Mesendoderm (in vitro differentiated cells): ENCODE results near the gene TAS2R1.
A peak's percentile ranks its signal among the peaks of the same experiment; 100 is the strongest.

Source experiments
- DNase-seq: peaks from one replicate; pipeline ENCODE4 v3.0.0; 2013
- H2AK5ac ChIP-seq: 2 replicates; pipeline ENCODE4 v1.6.1; 2013; ENCODE audit warnings: low read length, inconsistent platforms
- H2BK120ac ChIP-seq: 2 replicates; pipeline ENCODE4 v1.6.1; 2013; ENCODE audit warnings: low read depth, mild to moderate bottlenecking, low read length, moderate library complexity, mixed read lengths
- H2BK15ac ChIP-seq: replicated peaks from 2 replicates; pipeline ENCODE4 v1.6.1; 2013; ENCODE audit warnings: low read depth, mild to moderate bottlenecking, moderate library complexity
- H2BK5ac ChIP-seq: 2 replicates; pipeline ENCODE4 v1.6.1; 2013; ENCODE audit warnings: low read length, inconsistent platforms
- H3K18ac ChIP-seq: 2 replicates; pipeline ENCODE4 v1.6.1; 2013; ENCODE audit warnings: mild to moderate bottlenecking, low read length, mixed read lengths
- H3K23ac ChIP-seq: one replicate; pipeline ENCODE4 v1.6.1; 2013; ENCODE audit warnings: low read length
- H3K27ac ChIP-seq: 2 replicates; pipeline ENCODE4 v1.5.1; 2013; ENCODE audit warnings: low read depth, mild to moderate bottlenecking, inconsistent platforms, low read length, moderate library complexity
- H3K27me3 ChIP-seq: 2 replicates; pipeline ENCODE4 v1.6.1; 2013; ENCODE audit warnings: low read length, control low read depth, mild to moderate bottlenecking, inconsistent platforms; ENCODE audit not compliant: insufficient read depth, poor library complexity
- H3K36me3 ChIP-seq: 2 replicates; pipeline ENCODE4 v1.6.1; 2013; ENCODE audit warnings: low read length, inconsistent platforms; ENCODE audit not compliant: control insufficient read depth, insufficient read depth
- H3K4ac ChIP-seq: one replicate; pipeline ENCODE4 v1.6.1; 2013; ENCODE audit warnings: low read depth, mild to moderate bottlenecking, low read length, moderate library complexity
- H3K4me1 ChIP-seq: 2 replicates; pipeline ENCODE4 v1.6.1; 2013; ENCODE audit warnings: low read depth, low read length, inconsistent platforms; ENCODE audit not compliant: control insufficient read depth
- H3K4me2 ChIP-seq: 2 replicates; pipeline ENCODE4 v1.6.1; 2013; ENCODE audit warnings: low read length
- H3K4me3 ChIP-seq: 2 replicates; pipeline ENCODE4 v1.5.1; 2013; ENCODE audit warnings: mild to moderate bottlenecking, low read length
- H3K56ac ChIP-seq: one replicate; pipeline ENCODE4 v1.6.1; 2013; ENCODE audit warnings: low read length
- H3K79me1 ChIP-seq: 2 replicates; pipeline ENCODE4 v1.6.1; 2013; ENCODE audit warnings: low read length, inconsistent platforms
- H3K79me2 ChIP-seq: 2 replicates; pipeline ENCODE4 v1.6.1; 2013; ENCODE audit warnings: mild to moderate bottlenecking, low read length; ENCODE audit not compliant: control insufficient read depth, insufficient read depth
- H3K9ac ChIP-seq: 2 replicates; pipeline ENCODE4 v1.6.1; 2013; ENCODE audit warnings: low read length, inconsistent platforms
- H4K5ac ChIP-seq: one replicate; pipeline ENCODE4 v1.6.1; 2013; ENCODE audit warnings: low read length
- H4K8ac ChIP-seq: one replicate; pipeline ENCODE4 v1.6.1; 2013; ENCODE audit warnings: low read depth, mild to moderate bottlenecking, control low read depth, low read length, moderate library complexity
- WGBS: extraction: QIAGEN DNeasy Blood & Tissue Kit; methylation state at CpG from one replicate; pipeline ENCODE4 v1.1.7; 2013; ENCODE audit warnings: low lambda C conversion rate, missing lambda C conversion rate; ENCODE audit not compliant: insufficient coverage; ENCODE audit errors: extremely low coverage; 5-methylcytosine and 5-hydroxymethylcytosine counted together

Gene TAS2R1

DNA sequence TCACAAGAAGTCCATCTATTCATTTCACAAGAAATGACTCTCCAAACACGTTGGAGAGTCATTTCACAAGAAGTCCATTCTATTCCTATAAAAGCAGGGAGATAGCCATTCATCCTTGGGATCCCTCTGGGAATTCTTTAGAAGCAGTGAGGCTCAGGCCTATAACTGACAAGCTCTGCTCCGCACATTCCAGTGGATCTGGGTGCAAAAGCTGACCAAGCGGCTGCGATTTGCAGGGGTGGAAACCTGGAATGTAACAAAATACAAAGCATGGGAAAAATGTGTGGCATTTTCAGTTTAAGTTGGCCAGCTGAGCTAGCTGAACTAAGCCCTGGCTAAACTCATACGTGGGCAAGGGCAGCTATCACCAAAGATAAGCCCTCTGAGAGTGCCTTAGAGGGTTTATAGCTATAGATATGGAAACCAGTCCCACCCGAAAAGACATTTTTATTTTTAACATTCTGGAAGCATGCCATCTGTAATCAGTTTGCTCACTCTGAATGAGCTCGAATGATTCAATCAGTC lies 8.7 kb downstream of the TAS2R1 start:
- no peak overlapping the region for H3K4ac ChIP-seq
- H3K4me1 ChIP-seq: peaks cover 11% of the 10 kb centered on the region
- peak overlapping the region; percentile 50 for H2BK120ac ChIP-seq
- no peaks in the 10 kb centered on the region for H3K36me3 ChIP-seq
- no peak overlapping the region for H3K23ac ChIP-seq
- WGBS: no CpG with 5 or more reads among the region's 7 CpGs
- H3K9ac ChIP-seq: no peak overlapping the region
- H2BK5ac ChIP-seq: no peak overlapping the region
- H3K27ac ChIP-seq: no peak overlapping the region
- H3K4me3 ChIP-seq: no peak overlapping the region
- no peak overlapping the region for H4K5ac ChIP-seq
- no peak overlapping the region for H4K8ac ChIP-seq
- no peak overlapping the region for H3K56ac ChIP-seq
- no peaks in the 10 kb centered on the region for H3K27me3 ChIP-seq
- H2BK15ac ChIP-seq: no peak overlapping the region
- no peaks in the 10 kb centered on the region for H3K79me1 ChIP-seq
- H3K79me2 ChIP-seq: no peaks in the 10 kb centered on the region
- no peak overlapping the region for H2AK5ac ChIP-seq
- peak overlapping the region; percentile 18 for H3K18ac ChIP-seq
- no peak overlapping the region for H3K4me2 ChIP-seq
- peak; percentile 69 for DNase-seq

DNA sequence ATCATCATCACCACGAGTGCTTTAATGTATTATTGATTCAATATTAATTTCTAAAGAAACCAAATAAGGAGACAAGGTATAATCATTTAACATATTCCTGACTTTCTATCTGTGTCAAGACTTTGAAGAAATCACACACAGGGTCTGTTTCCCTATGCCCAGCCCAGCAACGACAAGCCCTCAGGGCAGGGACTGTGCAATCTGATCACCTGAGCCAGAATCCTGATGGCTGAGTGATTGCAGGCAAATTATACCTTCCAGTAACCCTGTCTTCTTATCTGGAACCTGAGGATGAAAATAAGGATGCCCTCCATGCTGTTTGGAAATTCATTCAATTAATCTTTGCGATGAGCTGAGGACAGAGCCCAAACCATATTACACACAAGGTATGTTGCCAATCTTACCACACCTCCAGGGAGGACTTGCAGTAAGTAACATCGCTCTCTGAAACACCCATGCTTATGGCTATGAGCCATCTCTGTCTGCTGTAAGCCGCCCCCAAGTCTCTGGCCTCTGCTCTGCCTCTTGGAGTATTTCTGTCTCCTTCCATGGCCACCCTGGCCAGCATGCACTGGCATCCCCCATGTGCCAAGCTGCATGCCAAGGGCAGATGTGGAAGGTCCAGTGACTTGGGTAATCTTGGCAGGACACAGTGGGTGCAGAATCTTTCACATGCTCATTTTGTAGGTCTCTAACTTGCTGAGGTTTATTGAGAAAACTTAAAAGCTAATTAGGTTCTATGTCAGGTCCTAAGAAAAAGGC lies 10.6 kb downstream of the TAS2R1 start:
- Histone ChIP-seq H3K9ac (no peak overlapping the region), H3K27ac (no peak overlapping the region), H4K5ac (no peak overlapping the region), H3K4me1 (peaks cover 11% of the 10 kb centered on the region), H3K56ac (no peak overlapping the region), H2BK5ac (no peak overlapping the region), H3K18ac (no peak overlapping the region), H3K4me3 (no peak overlapping the region), H2AK5ac (peak overlapping the region; percentile 84), H2BK120ac (no peak overlapping the region), H3K23ac (no peak overlapping the region), H3K36me3 (no peaks in the 10 kb centered on the region), H3K4ac (no peak overlapping the region), H2BK15ac (no peak overlapping the region), H3K27me3 (no peaks in the 10 kb centered on the region), H4K8ac (no peak overlapping the region), H3K79me2 (no peaks in the 10 kb centered on the region), H3K79me1 (no peaks in the 10 kb centered on the region), H3K4me2 (no peak overlapping the region)
- DNase-seq: no peak
- WGBS: no CpG with 5 or more reads among the region's 5 CpGs

DNA sequence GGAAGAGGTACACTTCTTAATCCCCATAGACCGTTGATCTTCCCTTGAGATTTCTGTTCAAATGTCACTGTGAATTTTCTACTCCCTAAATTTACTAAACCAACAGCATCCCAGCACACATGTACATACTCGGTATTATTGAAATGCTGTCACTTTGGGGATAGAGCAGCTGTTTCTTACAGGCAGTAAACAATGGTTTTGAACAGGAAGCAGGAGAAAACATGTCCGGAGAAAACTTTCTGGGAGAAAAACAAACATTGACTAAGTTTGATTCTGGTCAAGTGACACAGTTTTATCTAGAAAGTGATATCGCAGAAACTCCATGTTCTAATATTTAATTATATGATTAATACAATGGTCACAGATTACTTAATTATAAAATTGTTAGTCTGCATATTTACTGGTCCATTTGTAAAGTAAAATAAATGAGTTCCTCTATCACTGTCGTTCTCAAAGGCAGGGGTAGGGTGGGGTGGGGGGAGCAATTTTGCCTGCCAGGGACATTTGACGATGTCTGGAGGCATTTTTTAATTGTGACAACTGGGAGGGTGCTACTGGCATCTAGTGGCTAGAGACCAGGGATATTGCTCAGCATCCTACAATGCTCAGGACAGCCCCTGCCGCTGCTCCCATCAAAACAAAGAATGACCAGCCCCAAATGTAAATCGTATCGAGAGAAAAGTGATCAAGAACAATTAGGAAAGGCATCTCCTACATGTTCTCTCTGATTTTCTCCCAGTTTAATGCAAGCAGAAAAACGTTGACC lies 12.2 kb downstream of the TAS2R1 start:
- Histone ChIP-seq H3K79me2 (no peaks in the 10 kb centered on the region), H3K4ac (no peak overlapping the region), H3K27me3 (no peaks in the 10 kb centered on the region), H3K27ac (no peak overlapping the region), H3K79me1 (no peaks in the 10 kb centered on the region), H3K56ac (no peak overlapping the region), H2BK15ac (no peak overlapping the region), H3K4me1 (peaks cover 4% of the 10 kb centered on the region), H3K9ac (no peak overlapping the region), H2AK5ac (no peak overlapping the region), H2BK120ac (no peak overlapping the region), H2BK5ac (no peak overlapping the region), H3K18ac (no peak overlapping the region), H3K23ac (no peak overlapping the region), H3K36me3 (no peaks in the 10 kb centered on the region), H3K4me3 (no peak overlapping the region), H3K4me2 (no peak overlapping the region), H4K8ac (no peak overlapping the region), H4K5ac (no peak overlapping the region)
- DNase-seq: no peak
- WGBS: no CpG with 5 or more reads among the region's 10 CpGs

DNA sequence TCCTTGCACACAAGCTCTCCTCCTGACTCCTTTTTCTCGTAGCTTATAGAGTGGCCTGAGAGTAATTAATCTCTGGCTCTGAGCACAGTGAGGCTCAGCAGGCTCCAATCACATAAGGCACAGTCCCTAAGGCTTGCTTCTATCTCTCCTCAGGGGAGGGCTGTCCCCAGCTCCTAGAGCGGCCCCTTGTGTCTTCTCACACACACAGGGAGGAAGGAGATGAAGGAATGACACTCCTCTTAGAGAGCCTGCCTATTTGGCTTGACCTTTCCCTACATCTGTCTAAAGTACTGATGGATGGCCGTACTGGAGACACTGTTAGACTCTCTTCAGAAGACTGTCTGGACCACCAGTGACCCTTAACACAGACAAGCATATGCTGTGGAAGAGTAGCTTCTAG lies 12.9 kb downstream of the TAS2R1 start:
- Histone ChIP-seq H3K27me3 (no peaks in the 10 kb centered on the region), H4K8ac (no peak overlapping the region), H2BK120ac (no peak overlapping the region), H3K4me3 (no peak overlapping the region), H4K5ac (no peak overlapping the region), H3K4me2 (no peak overlapping the region), H3K4ac (no peak overlapping the region), H3K56ac (peak overlapping the region; percentile 85), H3K79me1 (no peaks in the 10 kb centered on the region), H3K9ac (no peak overlapping the region), H3K27ac (no peak overlapping the region), H3K4me1 (peaks cover 4% of the 10 kb centered on the region), H3K23ac (no peak overlapping the region), H3K18ac (peak overlapping the region; percentile 65), H3K36me3 (no peaks in the 10 kb centered on the region), H2AK5ac (peak overlapping the region; percentile 73), H2BK15ac (no peak overlapping the region), H2BK5ac (peak overlapping the region; percentile 84), H3K79me2 (no peaks in the 10 kb centered on the region)
- no CpG with 5 or more reads among the region's 3 CpGs for WGBS
- DNase-seq: peak; percentile 87

DNA sequence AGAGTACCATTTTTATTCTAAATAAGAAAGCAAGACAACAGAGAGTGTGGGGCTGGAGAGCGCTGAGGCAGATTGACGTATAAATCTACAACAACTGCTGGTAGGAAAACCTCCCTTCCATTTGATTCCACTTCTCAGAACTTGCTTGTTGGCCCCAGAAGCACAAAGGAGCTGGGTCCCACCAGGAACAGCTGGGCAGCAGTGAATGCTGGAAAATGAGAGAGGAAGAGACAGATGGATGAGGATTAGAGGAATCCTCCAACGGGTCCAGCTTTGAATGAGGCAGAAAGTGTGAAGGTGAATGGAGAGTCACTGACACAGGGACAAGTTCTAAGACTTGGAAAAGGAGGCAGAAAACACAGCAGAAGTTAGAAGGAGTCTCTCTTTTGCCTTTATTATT lies 14.8 kb downstream of the TAS2R1 start:
- Histone ChIP-seq H2BK120ac (no peak overlapping the region), H3K36me3 (no peaks in the 10 kb centered on the region), H3K27ac (no peak overlapping the region), H2BK15ac (no peak overlapping the region), H3K79me2 (no peaks in the 10 kb centered on the region), H3K79me1 (no peaks in the 10 kb centered on the region), H3K23ac (no peak overlapping the region), H3K56ac (no peak overlapping the region), H3K4me1 (peaks cover 2% of the 10 kb centered on the region), H3K4me2 (no peak overlapping the region), H3K4me3 (no peak overlapping the region), H3K4ac (no peak overlapping the region), H3K18ac (no peak overlapping the region), H4K8ac (no peak overlapping the region), H4K5ac (no peak overlapping the region), H2BK5ac (no peak overlapping the region), H3K9ac (no peak overlapping the region), H2AK5ac (no peak overlapping the region), H3K27me3 (no peaks in the 10 kb centered on the region)
- WGBS: no CpG with 5 or more reads among the region's 3 CpGs
- DNase-seq: no peak
